AG04449 (cell line): ENCODE measurements around the gene REXO4.

Source experiments
- CTCF ChIA-PET: fragments of 350-600 bp; formaldehyde crosslinking; extraction: SDS; loops from one replicate; lab custom pipeline; 2021; ENCODE audit warnings: antibody characterized with exemption; lab: Yijun Ruan, JAX
- POLR2A ChIA-PET: fragments of 400-600, 350-600 bp; formaldehyde crosslinking; extraction: SDS; loops from one replicate; lab custom pipeline; 2020; ENCODE audit warnings: antibody characterized with exemption, inconsistent platforms; lab: Yijun Ruan, JAX
- DNase-seq: peaks from one replicate; pipeline ENCODE4 v3.0.0-alpha.2; 2010; ENCODE audit warnings: low read depth, low spot score
- H3K4me3 ChIP-seq: 2 replicates; pipeline ENCODE4 v1.5.1; 2011; ENCODE audit warnings: low read depth, mild to moderate bottlenecking, control low read depth, low read length
- TF ChIP-seq, protein P1 (sequence below): IDR thresholded peaks from one replicate; pipeline ENCODE4 v1.5.1; 2011; ENCODE audit warnings: mild to moderate bottlenecking, moderate library complexity, low read length, control low read depth, inconsistent platforms; ENCODE audit not compliant: insufficient read depth; ENCODE audit errors: missing control alignments

REXO4 gene

DNA sequence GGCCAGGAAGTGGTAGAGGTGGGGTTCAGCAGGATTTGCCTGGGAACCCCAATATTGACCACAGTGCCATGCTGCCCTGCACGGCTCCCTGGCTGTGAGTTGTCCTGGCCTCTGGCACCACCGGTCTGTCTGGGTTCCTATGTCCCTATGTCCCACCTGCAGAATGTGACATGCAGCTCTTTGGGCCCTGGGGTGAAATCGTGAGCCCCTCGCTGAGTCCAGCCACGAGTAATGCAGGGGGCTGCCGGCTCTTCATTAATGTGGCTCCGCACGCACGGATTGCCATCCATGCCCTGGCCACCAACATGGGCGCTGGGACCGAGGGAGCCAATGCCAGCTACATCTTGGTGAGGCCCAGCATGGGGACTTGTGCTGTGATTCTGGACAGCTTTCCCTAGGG, 39.9 kb upstream of the REXO4 start:
- TF ChIP-seq, protein P1, sequence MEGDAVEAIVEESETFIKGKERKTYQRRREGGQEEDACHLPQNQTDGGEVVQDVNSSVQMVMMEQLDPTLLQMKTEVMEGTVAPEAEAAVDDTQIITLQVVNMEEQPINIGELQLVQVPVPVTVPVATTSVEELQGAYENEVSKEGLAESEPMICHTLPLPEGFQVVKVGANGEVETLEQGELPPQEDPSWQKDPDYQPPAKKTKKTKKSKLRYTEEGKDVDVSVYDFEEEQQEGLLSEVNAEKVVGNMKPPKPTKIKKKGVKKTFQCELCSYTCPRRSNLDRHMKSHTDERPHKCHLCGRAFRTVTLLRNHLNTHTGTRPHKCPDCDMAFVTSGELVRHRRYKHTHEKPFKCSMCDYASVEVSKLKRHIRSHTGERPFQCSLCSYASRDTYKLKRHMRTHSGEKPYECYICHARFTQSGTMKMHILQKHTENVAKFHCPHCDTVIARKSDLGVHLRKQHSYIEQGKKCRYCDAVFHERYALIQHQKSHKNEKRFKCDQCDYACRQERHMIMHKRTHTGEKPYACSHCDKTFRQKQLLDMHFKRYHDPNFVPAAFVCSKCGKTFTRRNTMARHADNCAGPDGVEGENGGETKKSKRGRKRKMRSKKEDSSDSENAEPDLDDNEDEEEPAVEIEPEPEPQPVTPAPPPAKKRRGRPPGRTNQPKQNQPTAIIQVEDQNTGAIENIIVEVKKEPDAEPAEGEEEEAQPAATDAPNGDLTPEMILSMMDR, result no peak
- ChIA-PET POLR2A (no interaction called here), CTCF (interaction anchor here (1.0 kb wide), 1 partner anchor 19 kb away, joined by 3 read pairs; no protein-coding TSS in a partner anchor)
- H3K4me3 ChIP-seq, result no peak overlapping the region
- no peak for DNase-seq

DNA sequence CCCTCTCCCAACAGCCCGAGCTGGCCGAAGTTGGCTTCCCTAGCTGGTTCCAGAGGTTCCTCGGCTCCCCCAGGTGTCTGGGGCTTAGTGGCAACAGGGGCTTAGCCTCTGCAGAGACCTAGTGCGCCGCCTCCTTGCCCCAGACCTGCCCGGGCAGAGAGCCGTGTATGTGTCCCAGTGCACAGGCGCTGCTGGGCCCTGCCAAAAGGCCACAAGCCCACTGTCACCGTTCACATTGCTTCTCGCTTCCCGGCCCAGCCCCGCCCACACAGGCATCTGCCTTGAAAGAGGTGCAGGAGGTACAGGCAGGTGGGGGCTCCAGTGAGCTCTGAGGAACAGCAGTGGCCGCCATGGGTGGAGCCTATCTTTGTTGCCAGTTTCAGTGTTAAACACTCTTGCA, 39.4 kb upstream of the REXO4 start:
- POLR2A ChIA-PET, result no interaction called here
- TF ChIP-seq, protein P1, result no peak
- H3K4me3 ChIP-seq, result no peak overlapping the region
- DNase-seq, result no peak
- CTCF ChIA-PET, result no interaction called here

DNA sequence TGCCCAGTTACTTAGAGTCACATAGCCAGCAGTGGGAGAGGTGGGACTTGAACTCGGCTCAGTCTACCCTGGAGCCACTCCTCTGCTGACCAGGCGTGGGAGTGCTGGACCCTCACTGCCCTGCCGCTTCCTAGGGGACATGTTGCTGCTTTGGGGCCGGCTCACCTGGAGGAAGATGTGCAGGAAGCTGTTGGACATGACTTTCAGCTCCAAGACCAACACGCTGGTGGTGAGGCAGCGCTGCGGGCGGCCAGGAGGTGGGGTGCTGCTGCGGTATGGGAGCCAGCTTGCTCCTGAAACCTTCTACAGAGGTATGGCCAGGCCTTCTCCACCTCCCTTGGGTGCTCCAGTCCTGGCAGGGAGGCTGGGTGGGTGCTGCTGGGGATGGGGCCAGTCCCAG, 38.6 kb upstream of the REXO4 start:
- ChIA-PET CTCF (no interaction called here), POLR2A (no interaction called here)
- H3K4me3 ChIP-seq, result no peak overlapping the region
- no peak for DNase-seq
- TF ChIP-seq, protein P1, result peak; percentile 11

DNA sequence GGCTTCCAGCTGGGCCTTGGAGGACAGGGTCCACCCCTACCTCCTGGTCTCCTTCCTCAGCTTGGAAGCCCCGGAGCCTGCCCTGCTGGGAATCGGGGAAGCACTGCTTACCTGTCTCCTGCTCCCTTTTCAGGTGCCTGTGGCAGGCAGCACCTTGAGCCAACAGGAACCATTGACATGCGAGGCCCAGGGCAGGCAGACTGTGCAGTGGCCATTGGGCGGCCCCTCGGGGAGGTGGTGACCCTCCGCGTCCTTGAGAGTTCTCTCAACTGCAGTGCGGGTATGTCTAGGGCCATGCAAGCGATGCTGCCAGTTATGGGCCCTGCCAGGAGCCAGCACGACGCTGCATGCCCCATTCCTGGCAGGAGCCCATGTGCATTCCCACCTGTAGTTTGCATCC, 38.1 kb upstream of the REXO4 start:
- TF ChIP-seq, protein P1, result no peak
- no peak for DNase-seq
- ChIA-PET CTCF (no interaction called here), POLR2A (no interaction called here)
- no peak overlapping the region for H3K4me3 ChIP-seq

DNA sequence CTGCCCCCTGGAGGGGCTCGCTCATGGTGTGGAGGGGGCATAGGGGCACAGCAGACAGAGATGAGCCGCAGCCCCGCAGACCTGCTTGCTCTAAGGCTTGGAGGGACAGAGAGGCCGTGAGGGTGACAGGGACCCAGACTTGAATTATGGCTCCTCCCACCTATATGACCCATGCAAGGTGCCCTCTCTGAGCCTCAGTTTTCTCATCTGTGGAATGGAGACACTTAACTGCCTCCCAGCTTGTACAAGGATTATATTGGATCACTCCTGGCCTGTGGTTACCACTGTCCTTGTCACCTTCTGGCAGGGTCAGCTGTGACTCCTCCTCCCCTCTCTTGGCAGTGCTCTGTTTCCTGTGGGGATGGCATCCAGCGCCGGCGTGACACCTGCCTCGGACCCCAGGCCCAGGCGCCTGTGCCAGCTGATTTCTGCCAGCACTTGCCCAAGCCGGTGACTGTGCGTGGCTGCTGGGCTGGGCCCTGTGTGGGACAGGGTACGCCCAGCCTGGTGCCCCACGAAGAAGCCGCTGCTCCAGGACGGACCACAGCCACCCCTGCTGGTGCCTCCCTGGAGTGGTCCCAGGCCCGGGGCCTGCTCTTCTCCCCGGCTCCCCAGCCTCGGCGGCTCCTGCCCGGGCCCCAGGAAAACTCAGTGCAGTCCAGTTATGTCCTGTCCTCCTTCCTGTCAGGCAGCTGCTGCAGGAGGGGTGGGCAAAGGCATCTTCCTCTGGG, 37.3 kb upstream of the REXO4 start:
- ChIA-PET POLR2A (no interaction called here), CTCF (no interaction called here)
- DNase-seq, result no peak
- TF ChIP-seq, protein P1, result no peak
- H3K4me3 ChIP-seq, result no peak overlapping the region

DNA sequence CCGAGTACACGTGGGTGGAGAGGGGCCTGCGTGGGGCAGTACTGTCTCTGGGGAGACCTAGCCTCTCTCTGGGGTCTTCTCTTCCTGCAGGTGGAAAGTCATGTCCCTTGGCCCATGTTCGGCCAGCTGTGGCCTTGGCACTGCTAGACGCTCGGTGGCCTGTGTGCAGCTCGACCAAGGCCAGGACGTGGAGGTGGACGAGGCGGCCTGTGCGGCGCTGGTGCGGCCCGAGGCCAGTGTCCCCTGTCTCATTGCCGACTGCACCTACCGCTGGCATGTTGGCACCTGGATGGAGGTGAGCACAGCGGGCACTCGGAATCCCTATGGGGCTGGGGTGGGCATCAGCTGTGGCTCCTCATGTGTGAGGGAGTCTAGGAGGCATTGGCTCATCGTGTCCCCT, 36.5 kb upstream of the REXO4 start:
- H3K4me3 ChIP-seq, result no peak overlapping the region
- TF ChIP-seq, protein P1, result no peak
- ChIA-PET CTCF (no interaction called here), POLR2A (interaction anchor here (0.6 kb wide), 1 partner anchor 106 kb away, joined by 3 read pairs; the partner anchor contains the start of genes MED22 and RPL7A)
- DNase-seq, result no peak
